CD4-positive, alpha-beta T cell treated with Interleukin-15 for 4 hours (primary cell): ENCODE results near the gene JAK3.

Source experiments
- DNase-seq: peaks from one replicate; pipeline ENCODE4 v3.0.0-alpha.2; 2020; ENCODE audit warnings: low spot score

Gene JAK3

GRCh38 chr19:17865364-17866311, 17.9 kb upstream of the JAK3 start:
- no peak for DNase-seq

GRCh38 chr19:17863520-17864182, 15.9 kb upstream of the JAK3 start:
- no peak for DNase-seq

GRCh38 chr19:17862711-17863519, 15.1 kb upstream of the JAK3 start:
- no peak for DNase-seq

- no peak for DNase-seq
Measured at GRCh38 chr19:17861542-17862402, 14.0 kb upstream of the JAK3 start.

GRCh38 chr19:17860993-17861360, 13.2 kb upstream of the JAK3 start:
- DNase-seq, result no peak

- no peak for DNase-seq
Measured at GRCh38 chr19:17860331-17860992, 12.7 kb upstream of the JAK3 start.

- DNase-seq, result peak; percentile 100
Measured at GRCh38 chr19:17859533-17860330, 11.9 kb upstream of the JAK3 start, which contains the start of gene RPL18A. Gene RPL18A, plus strand, starts transcription at chr19:17859910. Its CDS starts 47 bp downstream, at chr19:17859957.

GRCh38 chr19:17855280-17856152, 7.7 kb upstream of the JAK3 start:
- DNase-seq, result peak; percentile 91

GRCh38 chr19:17854061-17854460, 6.3 kb upstream of the JAK3 start:
- DNase-seq, result no peak

GRCh38 chr19:17848595-17849292, 962 bp upstream of the JAK3 start:
- DNase-seq, result no peak

GRCh38 chr19:17846146-17846545, 1.6 kb downstream of the JAK3 start:
- DNase-seq, result peak; percentile 52

GRCh38 chr19:17843908-17844490, 3.8 kb downstream of the JAK3 start:
- no peak for DNase-seq

GRCh38 chr19:17843292-17843827, 4.4 kb downstream of the JAK3 start:
- no peak for DNase-seq

GRCh38 chr19:17842663-17843291, 5.0 kb downstream of the JAK3 start:
- no peak for DNase-seq

GRCh38 chr19:17841810-17842662, 5.7 kb downstream of the JAK3 start:
- no peak for DNase-seq

GRCh38 chr19:17841371-17841809, 6.4 kb downstream of the JAK3 start:
- DNase-seq, result no peak
